Motor neuron (in vitro differentiated cells): ENCODE data around the gene JDP2. TPM values are rescaled to one million over a fixed set of nuclear protein-coding genes. Genes with fewer than 3 reads are reported as not detected.
A peak's percentile ranks its signal among the peaks of the same experiment; 100 is the strongest.
"Not testable (repeated sequence)": the region's sequence is repeated elsewhere in the genome, so short reads cannot be mapped to it uniquely, and the experiment has no call there.

Source experiments
- ATAC-seq, 8 experiments: fragments of 200-7000 bp; cut with Tn5 transposase; replicated peaks in 6 of 8; 2 replicates each; pipeline ENCODE4 v1.8.0; 2021; ENCODE audit warnings: mild to moderate bottlenecking in 8 of 8, moderate library complexity in 8 of 8
- H3K27ac ChIP-seq, 2 donors: fragments of 250-450 bp; sonication (Bioruptor Pico); 2 replicates each; pipeline ENCODE4 v1.9.0; 2021; ENCODE audit warnings: antibody characterized with exemption in 2 of 2, mild to moderate bottlenecking in 2 of 2, moderate library complexity in 1 of 2
- H3K4me1 ChIP-seq, 2 donors: fragments of 250-450 bp; sonication (Bioruptor Pico); replicated peaks in 1 of 2; 2 replicates each; pipeline ENCODE4 v1.6.1; 2021; ENCODE audit warnings: antibody characterized with exemption in 2 of 2, mild to moderate bottlenecking in 2 of 2, moderate library complexity in 1 of 2
- H3K4me3 ChIP-seq, 5 donors: fragments of 250-450 bp; sonication (Bioruptor Pico); 2 replicates each; pipeline ENCODE4 v1.9.0; 2021; ENCODE audit warnings: antibody characterized with exemption in 5 of 5, mild to moderate bottlenecking in 5 of 5, moderate library complexity in 4 of 5
- WGBS, 10 experiments: fragments of 450-650 bp; shearing (Covaris generic); methylation state at CpG; one replicate each; pipeline ENCODE4 v1.0.0; 2022; 5-methylcytosine and 5-hydroxymethylcytosine counted together
- in situ Hi-C, 9 experiments: fragments of 400-800 bp; cut with MboI; loops; one replicate each; pipeline ENCODE4 v1.15.0; 2021; ENCODE audit warnings: low sequenced_read_pairs in 9 of 9, low pct_unique_long_range_greater_than_20kb in 2 of 9; ENCODE audit not compliant: unreplicated experiment in 9 of 9
- total RNA-seq, 8 experiments: library from RNA; unstranded; fragments of 300-600 nt; gene quantifications; 2 replicates each; pipeline versions ENCODE4 v1.2.3 to v1.2.4, GENCODE V29; 2022

JDP2 gene
- total RNA-seq, 8 experiments from 2014 or later, result 6.1 to 42.7 (median 10.0) TPM

- 40 to 100% (median 96%) methylated on average over 1 to 7 of the region's 11 CpGs; no CpG with 5 or more reads in 3 of the 10 experiments for WGBS, 10 experiments
- in situ Hi-C loops, result loop anchor here in 1 of 9 experiments (25.0 kb wide), 1 partner anchor 330 kb away; the partner anchor contains the start of gene NEK9
- no peak for ATAC-seq
- no peak overlapping the region for H3K27ac ChIP-seq
- no peak overlapping the region for H3K4me3 ChIP-seq
- no peaks in the 10 kb centered on the region for H3K4me1 ChIP-seq
Observed at GRCh38 chr14:75467763-75468162, 39.9 kb downstream of the JDP2 start.

DNA sequence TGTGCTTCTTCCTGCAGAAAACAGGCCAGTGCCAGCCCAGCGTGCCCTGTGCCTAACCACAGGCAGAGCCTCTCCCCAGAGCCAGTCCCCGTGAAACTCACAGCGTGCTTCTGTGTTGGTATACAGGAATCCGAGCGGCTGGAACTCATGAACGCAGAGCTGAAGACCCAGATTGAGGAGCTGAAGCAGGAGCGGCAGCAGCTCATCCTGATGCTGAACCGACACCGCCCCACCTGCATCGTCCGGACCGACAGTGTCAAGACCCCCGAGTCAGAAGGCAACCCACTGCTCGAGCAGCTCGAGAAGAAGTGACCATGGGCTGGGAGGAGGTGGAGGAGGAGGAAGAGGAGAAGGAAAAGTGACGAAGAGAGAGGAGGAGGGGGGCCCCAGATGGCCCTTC lies 41.3 kb downstream of the JDP2 start:
- no peak for ATAC-seq
- Histone ChIP-seq H3K4me3 (no peak overlapping the region), H3K27ac (no peak overlapping the region), H3K4me1 (no peaks in the 10 kb centered on the region)
- in situ Hi-C loops, result loop anchor here in 1 of 9 experiments (25.0 kb wide), 1 partner anchor 332 kb away; the partner anchor contains the start of gene NEK9
- 62 to 100% (median 87%) methylated on average over 2 to 16 of the region's 16 CpGs; no CpG with 5 or more reads in 3 of the 10 experiments for WGBS, 10 experiments

GRCh38 chr14:75469606-75470237 lies 41.9 kb downstream of the JDP2 start:
- Histone ChIP-seq H3K27ac (no peak overlapping the region), H3K4me3 (no peak overlapping the region), H3K4me1 (no peaks in the 10 kb centered on the region)
- ATAC-seq, result no peak
- WGBS, 10 experiments, result 50 to 100% (median 94%) methylated on average over 2 to 6 of the region's 25 CpGs; no CpG with 5 or more reads in 4 of the 10 experiments
- in situ Hi-C loops, result loop anchor here in 1 of 9 experiments (25.0 kb wide), 1 partner anchor 332 kb away; the partner anchor contains the start of gene NEK9

DNA sequence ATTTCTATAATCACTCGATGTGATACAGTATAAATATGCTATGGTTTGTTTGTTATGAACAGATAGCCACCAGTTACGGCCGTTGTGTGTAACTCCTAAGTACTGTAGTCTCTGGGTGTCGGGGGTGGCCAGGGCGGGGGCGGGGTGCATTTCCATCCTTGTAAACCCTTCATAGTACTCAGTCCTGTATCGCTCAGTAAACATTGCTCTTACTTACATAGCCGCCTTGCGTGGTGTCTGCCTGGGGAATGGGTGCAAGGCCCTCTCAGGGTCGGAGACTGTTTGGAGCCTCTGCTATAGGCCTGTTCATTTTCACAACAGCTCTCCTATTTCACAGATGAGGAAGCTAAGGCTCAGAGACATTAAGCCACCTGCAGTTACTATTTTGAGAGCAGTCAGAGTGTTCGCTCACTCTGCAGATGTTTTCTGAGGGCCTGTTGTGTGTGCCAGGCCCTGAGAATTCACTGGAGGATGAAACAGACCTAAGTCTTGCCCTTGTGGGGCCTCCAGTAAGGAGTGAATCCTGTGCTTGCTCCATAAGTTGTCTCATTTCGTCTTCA lies 42.5 kb downstream of the JDP2 start:
- 50 to 100% (median 82%) methylated on average over 1 to 8 of the region's 12 CpGs; no CpG with 5 or more reads in 2 of the 10 experiments for WGBS, 10 experiments
- ATAC-seq, result no peak
- H3K4me1 ChIP-seq, result no peaks in the 10 kb centered on the region
- in situ Hi-C loops, result loop anchor here in 1 of 9 experiments (25.0 kb wide), 1 partner anchor 333 kb away; the partner anchor contains the start of gene NEK9
- H3K4me3 ChIP-seq, result no peak overlapping the region
- no peak overlapping the region for H3K27ac ChIP-seq

DNA sequence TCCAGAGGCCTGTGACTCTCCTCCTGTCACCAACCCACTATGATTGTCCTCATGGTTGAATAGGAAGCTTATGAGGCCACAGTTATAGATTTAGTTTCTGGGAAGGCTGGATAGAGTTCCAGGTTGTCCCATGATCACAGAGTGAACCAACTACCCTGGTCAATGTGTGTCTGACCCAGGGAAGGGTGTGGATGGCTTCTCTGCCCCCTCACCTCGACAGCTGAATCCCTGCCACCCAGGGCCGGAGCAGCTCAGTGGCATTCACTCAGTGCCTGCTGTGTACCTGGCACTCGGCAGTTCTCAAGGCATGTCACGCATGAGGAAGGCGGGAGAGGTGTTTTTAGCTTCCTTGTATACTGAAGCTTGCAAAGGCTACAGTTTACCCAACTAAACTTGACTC lies 43.2 kb downstream of the JDP2 start:
- WGBS, 10 experiments, result 60 to 100% (median 87%) methylated on average over 1 to 5 of the region's 5 CpGs; no CpG with 5 or more reads in 6 of the 10 experiments
- H3K4me1 ChIP-seq, result no peaks in the 10 kb centered on the region
- H3K4me3 ChIP-seq, result no peak overlapping the region
- in situ Hi-C loops, result loop anchor here in 1 of 9 experiments (25.0 kb wide), 1 partner anchor 334 kb away; the partner anchor contains the start of gene NEK9
- ATAC-seq, result no peak
- no peak overlapping the region for H3K27ac ChIP-seq

GRCh38 chr14:75474127-75474526 lies 46.3 kb downstream of the JDP2 start:
- not testable (repeated sequence) for H3K4me1 ChIP-seq, H3K27ac ChIP-seq, H3K4me3 ChIP-seq
- in situ Hi-C loops, result loop anchor here in 1 of 9 experiments (25.0 kb wide), 1 partner anchor 337 kb away; the partner anchor contains the start of gene NEK9
- ATAC-seq, result peak in 3 of 8 experiments; percentile 92 to 98 (median 93)
- 68 to 100% (median 82%) methylated on average over 1 to 6 of the region's 6 CpGs; no CpG with 5 or more reads in 2 of the 10 experiments for WGBS, 10 experiments

DNA sequence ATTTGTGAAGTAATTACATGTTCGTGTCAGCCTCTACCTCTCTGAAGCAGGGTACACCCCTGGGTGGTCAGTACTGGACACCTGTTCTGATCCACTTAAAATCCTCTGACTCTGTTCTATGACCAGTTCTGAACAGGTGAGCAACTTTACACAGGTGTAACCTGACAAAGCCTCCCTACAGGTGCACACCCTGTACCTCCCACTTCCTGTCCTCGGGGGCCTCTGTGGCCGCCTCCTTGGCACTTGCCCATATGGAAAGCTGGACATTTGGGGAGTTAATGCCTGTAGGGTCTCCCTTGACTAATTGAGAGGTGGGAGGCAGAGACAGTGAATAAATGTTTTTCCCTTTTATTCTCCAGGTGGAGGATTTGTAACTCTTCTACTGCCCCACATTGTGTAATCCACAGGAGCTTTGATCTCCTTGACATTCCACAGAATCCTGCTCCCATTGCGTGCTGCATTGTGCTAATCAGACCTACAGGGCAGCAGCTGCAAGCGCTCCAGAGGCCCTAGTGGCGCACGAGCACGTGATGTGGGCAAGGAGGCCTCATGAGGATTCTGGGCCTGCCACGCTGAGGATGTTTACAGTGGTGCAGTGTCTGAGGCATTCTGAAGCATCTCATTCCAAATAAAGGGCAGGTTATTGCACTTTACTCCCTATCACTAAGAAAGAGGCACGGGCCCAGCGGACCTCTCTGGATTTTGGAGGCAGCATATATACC lies 48.6 kb downstream of the JDP2 start:
- in situ Hi-C loops, result loop anchor here (25.0 kb wide), 2 partner anchors 164 to 339 kb away; partner anchors contain the start of gene NEK9 (in 6 of the 9)
- no peak overlapping the region for H3K4me3 ChIP-seq
- 64 to 96% (median 82%) methylated on average over 1 to 6 of the region's 11 CpGs; no CpG with 5 or more reads in 3 of the 10 experiments for WGBS, 10 experiments
- no peak overlapping the region for H3K27ac ChIP-seq
- ATAC-seq, result peak in 5 of 8 experiments; percentile 95 to 100 (median 99)
- H3K4me1 ChIP-seq, result peaks cover 8% of the 10 kb centered on the region in 2 donors

GRCh38 chr14:75477881-75478280 lies 50.1 kb downstream of the JDP2 start:
- in situ Hi-C loops, result loop anchor here (25.0 kb wide), 2 partner anchors 166 to 341 kb away; partner anchors contain the start of gene NEK9 (in 6 of the 9)
- WGBS, 10 experiments, result 90 to 100% (median 96%) methylated on average over 1 to 5 of the region's 5 CpGs; no CpG with 5 or more reads in 6 of the 10 experiments

GRCh38 chr14:75479770-75480600 lies 52.2 kb downstream of the JDP2 start:
- 11 to 100% (median 40%) methylated on average over 1 to 10 of the region's 11 CpGs; no CpG with 5 or more reads in 1 of the 10 experiments for WGBS, 10 experiments
- Histone ChIP-seq H3K4me3 (no peak overlapping the region), H3K27ac (no peak overlapping the region), H3K4me1 (peaks cover 8% of the 10 kb centered on the region in 2 donors)
- no peak for ATAC-seq
- in situ Hi-C loops, result loop anchor here (10.0 to 25.0 kb wide), 3 partner anchors 168 to 343 kb away; partner anchors contain the start of gene NEK9 (in 6 of the 9)

More at GRCh38 chr14:75477881-75478280, 50.1 kb downstream of the JDP2 start:
- Histone ChIP-seq H3K27ac (no peak overlapping the region), H3K4me3 (no peak overlapping the region), H3K4me1 (peaks cover 8% of the 10 kb centered on the region in 2 donors)
- no peak for ATAC-seq

DNA sequence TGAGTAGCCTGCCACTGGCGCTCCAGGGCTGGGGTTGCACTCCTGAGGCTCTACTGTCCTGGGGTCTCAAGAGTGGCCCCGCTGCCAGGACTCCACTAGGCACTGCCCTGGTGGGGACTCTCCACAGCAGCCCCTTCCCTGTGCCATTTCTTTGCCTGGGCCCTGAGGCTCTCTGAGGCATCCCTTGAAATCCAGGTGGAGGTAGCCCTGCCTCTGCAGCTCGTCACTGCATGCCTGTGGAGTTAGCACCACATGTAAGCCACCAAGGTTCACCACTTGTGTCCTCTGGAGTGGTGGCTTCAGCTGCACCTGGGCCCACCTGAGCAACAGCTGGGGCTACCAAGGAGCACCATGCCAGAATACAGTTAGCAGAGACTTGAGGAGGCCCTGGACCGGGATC lies 54.5 kb downstream of the JDP2 start:
- 20 to 100% (median 100%) methylated on average over 1 to 3 of the region's 4 CpGs; no CpG with 5 or more reads in 5 of the 10 experiments for WGBS, 10 experiments
- no peak for ATAC-seq

DNA sequence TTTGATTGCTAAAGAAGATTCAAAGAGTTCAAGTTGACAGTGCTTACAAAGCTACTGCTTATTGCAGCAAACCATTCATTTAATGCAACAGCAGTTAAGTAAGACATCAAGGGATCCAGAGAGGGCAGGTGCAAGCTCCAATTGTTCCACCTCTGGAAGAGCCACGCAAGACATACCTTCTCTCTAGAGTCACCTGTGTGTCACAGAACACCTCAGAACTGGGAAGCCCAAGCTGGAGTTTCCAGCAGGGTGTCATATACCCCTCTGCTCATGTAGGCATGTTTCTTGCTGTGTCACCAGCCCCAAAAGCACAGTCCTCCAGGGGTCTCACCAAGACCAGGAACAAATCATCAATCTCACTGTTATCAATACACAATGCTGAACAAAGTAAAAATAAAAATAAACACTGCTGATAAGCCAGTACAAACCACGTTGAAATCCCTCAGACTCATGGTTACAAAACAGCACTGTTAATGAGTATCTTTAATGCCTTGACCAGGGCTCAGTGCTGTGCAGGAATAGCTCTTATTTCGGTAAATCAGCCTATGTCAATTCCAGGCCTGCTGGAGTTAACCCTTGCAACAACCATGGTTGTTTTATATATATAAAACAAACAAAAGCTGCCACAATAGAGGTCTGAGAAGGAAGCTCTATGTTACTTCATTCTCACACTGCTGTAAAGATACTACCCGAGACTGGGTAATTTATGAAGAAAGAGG lies 57.0 kb downstream of the JDP2 start:
- Histone ChIP-seq H3K4me3 (no peak overlapping the region), H3K4me1 (peaks cover 0 to 5% of the 10 kb centered on the region in 2 donors), H3K27ac (no peak overlapping the region)
- in situ Hi-C loops, result loop anchor here (10.0 to 25.0 kb wide), 3 partner anchors 173 to 348 kb away; partner anchors contain the start of gene NEK9 (in 6 of the 9)
- 39 to 88% (median 75%) methylated on average over 1 to 4 of the region's 4 CpGs; no CpG with 5 or more reads in 2 of the 10 experiments for WGBS, 10 experiments
- no peak for ATAC-seq

More for the DNA sequence above, 54.5 kb downstream of the JDP2 start:
- H3K4me1 ChIP-seq, result peaks cover 0 to 8% of the 10 kb centered on the region in 2 donors
- in situ Hi-C loops, result loop anchor here (10.0 to 25.0 kb wide), 3 partner anchors 170 to 345 kb away; partner anchors contain the start of gene NEK9 (in 6 of the 9)
- H3K27ac ChIP-seq, result no peak overlapping the region
- no peak overlapping the region for H3K4me3 ChIP-seq
